ENCODE data around the gene SORL1-AS1.

DNA sequence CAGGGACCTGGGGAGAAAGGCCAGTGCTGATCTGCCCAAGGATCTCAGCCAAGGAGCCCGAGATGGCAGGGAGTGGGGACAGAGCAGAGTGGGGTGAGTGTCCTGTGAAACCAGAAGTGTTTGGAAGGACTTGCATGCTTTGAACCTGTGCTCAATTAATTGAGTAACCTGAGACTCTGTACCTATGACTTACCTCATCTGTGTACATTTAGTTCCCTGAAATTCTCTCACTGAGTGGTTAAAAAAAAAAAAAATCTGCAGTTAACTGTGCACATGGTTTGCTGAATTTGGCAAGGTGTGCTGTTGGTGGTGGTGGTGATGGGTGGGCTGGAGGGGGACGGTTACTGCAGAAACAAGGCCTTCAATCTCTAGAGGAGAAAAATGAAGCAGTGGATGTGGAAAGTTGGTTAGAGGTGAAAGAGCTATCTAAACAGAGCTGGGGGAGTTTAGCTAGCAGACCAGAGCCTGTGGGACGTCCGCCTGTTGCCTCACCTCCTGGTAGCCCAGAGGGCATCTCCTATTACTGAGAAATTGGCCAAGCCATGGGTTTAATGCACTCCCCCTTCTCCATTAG lies 8.3 kb upstream of the SORL1-AS1 start:
- TF ChIP-seq, protein P1, sequence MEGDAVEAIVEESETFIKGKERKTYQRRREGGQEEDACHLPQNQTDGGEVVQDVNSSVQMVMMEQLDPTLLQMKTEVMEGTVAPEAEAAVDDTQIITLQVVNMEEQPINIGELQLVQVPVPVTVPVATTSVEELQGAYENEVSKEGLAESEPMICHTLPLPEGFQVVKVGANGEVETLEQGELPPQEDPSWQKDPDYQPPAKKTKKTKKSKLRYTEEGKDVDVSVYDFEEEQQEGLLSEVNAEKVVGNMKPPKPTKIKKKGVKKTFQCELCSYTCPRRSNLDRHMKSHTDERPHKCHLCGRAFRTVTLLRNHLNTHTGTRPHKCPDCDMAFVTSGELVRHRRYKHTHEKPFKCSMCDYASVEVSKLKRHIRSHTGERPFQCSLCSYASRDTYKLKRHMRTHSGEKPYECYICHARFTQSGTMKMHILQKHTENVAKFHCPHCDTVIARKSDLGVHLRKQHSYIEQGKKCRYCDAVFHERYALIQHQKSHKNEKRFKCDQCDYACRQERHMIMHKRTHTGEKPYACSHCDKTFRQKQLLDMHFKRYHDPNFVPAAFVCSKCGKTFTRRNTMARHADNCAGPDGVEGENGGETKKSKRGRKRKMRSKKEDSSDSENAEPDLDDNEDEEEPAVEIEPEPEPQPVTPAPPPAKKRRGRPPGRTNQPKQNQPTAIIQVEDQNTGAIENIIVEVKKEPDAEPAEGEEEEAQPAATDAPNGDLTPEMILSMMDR (IDR thresholded peaks at IDR 0.05), result no peak
- no peak for TF ChIP-seq POLR2A (IDR thresholded peaks at IDR 0.05)
